ENCODE results near the gene ST6GALNAC1.
"Not testable (repeated sequence)": the region's sequence is repeated elsewhere in the genome, so short reads cannot be mapped to it uniquely, and the experiment has no call there.

Gene ST6GALNAC1

GRCh38 chr17:76642032-76642561, 1.5 kb downstream of the ST6GALNAC1 start:
- no peak for DNase-seq (ENCODE audit: low read depth)

- no peak for DNase-seq (ENCODE audit: low read depth)
Observed at GRCh38 chr17:76641501-76641900, 2.1 kb downstream of the ST6GALNAC1 start.

- no peak for DNase-seq (ENCODE audit: low read depth)
Observed at GRCh38 chr17:76640550-76641380, 2.8 kb downstream of the ST6GALNAC1 start.

GRCh38 chr17:76638263-76638662, 5.3 kb downstream of the ST6GALNAC1 start:
- DNase-seq (ENCODE audit: low read depth), result no peak

- not testable (repeated sequence) for DNase-seq (ENCODE audit: low read depth)
Observed at GRCh38 chr17:76636486-76637206, 6.9 kb downstream of the ST6GALNAC1 start.

GRCh38 chr17:76635659-76636360, 7.7 kb downstream of the ST6GALNAC1 start:
- DNase-seq (ENCODE audit: low read depth), result no peak

- no peak for DNase-seq (ENCODE audit: low read depth)
Observed at GRCh38 chr17:76635039-76635438, 8.5 kb downstream of the ST6GALNAC1 start.

GRCh38 chr17:76633628-76634328, 9.8 kb downstream of the ST6GALNAC1 start:
- DNase-seq (ENCODE audit: low read depth), result no peak

GRCh38 chr17:76631821-76632565, 11.6 kb downstream of the ST6GALNAC1 start:
- no peak for DNase-seq (ENCODE audit: low read depth)

- no peak for DNase-seq (ENCODE audit: low read depth)
Observed at GRCh38 chr17:76630151-76630550, 13.4 kb downstream of the ST6GALNAC1 start.

GRCh38 chr17:76627510-76627909, 16.0 kb downstream of the ST6GALNAC1 start:
- DNase-seq (ENCODE audit: low read depth), result no peak

- no peak for DNase-seq (ENCODE audit: low read depth)
Observed at GRCh38 chr17:76626442-76626841, 17.1 kb downstream of the ST6GALNAC1 start.

GRCh38 chr17:76625496-76625895, 18.1 kb downstream of the ST6GALNAC1 start:
- no peak for DNase-seq (ENCODE audit: low read depth)

GRCh38 chr17:76623271-76624146, 20.0 kb downstream of the ST6GALNAC1 start:
- DNase-seq (ENCODE audit: low read depth), result no peak

GRCh38 chr17:76617838-76618237, 25.7 kb downstream of the ST6GALNAC1 start:
- DNase-seq (ENCODE audit: low read depth), result no peak

- no peak for DNase-seq (ENCODE audit: low read depth)
Observed at GRCh38 chr17:76614912-76615617, 28.5 kb downstream of the ST6GALNAC1 start.

GRCh38 chr17:76614064-76614759, 29.3 kb downstream of the ST6GALNAC1 start:
- DNase-seq (ENCODE audit: low read depth), result not testable (repeated sequence)

- DNase-seq (ENCODE audit: low read depth), result no peak
Observed at GRCh38 chr17:76612977-76613851, 30.3 kb downstream of the ST6GALNAC1 start.

Data from non-pigmented ciliary epithelial cell (primary cell).